GM19240 (cell line): ENCODE results near the gene PTMA.
A peak's percentile ranks its signal among the peaks of the same experiment; 100 is the strongest.
"Not testable (repeated sequence)": the region's sequence is repeated elsewhere in the genome, so short reads cannot be mapped to it uniquely, and the experiment has no call there.

Experiments
- DNase-seq: peaks from one replicate; pipeline ENCODE4 v3.0.0; 2011; ENCODE audit warnings: low spot score; ENCODE audit not compliant: insufficient read length

PTMA gene

DNA sequence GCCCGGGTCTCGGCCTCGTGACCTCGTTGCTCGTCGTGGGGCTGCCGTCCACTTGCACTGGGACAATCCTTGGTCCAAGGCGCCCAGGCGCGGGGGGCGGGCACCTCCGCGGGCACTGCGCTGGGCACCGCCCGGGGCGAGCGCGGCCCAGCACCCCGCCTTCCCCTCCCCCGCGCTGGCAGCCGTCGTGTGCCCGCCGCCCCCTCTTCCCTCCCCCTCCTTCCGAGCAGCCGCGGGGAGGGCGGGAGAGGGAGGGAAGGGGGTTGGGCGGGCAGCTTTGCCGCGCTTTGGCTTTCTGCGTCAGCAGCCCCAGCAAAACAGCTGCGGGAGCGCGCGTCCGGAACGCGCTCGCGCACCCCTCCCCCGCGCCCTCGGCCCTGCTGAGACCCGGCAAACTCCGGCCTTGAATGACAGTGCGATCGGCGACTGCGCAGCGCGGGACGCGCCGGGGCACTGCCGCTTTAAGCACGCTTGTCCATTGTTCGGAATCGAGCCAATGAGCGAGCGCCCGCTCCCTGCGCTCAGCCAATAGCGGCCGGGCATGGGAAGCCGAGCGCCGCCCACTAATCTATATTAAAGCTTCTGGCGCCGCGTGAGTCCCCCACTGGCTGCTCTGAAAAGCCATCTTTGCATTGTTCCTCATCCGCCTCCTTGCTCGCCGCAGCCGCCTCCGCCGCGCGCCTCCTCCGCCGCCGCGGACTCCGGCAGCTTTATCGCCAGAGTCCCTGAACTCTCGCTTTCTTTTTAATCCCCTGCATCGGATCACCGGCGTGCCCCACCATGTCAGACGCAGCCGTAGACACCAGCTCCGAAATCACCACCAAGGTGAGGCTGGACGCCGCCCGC, at the start of gene PTMA:
Gene PTMA (plus strand): TSS at position 599 of the 846 bp plus-strand sequence. CDS start 182 bp downstream, at position 781.
- peak; percentile 69 for DNase-seq

DNA sequence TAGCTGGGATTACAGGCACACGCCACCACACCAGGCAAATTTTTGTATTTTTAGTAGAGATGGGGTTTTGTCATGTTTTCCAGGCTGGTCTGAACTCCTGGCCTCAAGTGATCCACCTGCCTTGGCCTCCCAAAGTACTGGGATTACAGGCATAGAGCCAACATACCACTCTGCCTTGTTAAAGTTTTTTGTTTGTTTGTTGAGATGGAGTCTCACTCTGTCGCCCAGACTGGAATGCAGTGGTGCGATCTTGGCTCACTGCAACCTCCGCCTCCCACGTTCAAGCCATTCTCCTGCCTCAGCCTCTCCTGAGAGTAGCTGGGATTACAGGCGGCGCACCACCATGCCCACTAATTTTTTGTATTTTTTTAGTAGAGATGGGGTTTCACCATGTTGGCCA, 48.3 kb upstream of the PTMA start:
- not testable (repeated sequence) for DNase-seq

DNA sequence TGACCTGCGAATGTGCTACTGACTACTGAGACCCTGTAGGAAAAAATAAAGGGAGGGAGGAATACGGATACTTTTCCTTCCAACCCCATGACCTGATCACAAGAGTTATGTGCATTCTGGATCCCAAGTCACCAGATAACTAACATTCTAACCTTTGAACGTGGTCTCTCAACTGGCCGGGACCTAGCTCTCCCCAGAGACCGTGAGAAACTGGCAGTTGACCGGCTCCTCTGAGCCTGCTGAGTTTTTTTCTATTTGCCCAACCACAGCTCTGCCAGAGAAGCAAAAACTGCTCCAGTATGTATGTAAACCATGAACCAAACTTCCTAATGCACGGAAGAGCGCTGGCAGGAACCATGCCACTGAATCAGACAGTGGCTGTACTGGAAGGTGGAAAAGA, 47.5 kb upstream of the PTMA start:
- no peak for DNase-seq

DNA sequence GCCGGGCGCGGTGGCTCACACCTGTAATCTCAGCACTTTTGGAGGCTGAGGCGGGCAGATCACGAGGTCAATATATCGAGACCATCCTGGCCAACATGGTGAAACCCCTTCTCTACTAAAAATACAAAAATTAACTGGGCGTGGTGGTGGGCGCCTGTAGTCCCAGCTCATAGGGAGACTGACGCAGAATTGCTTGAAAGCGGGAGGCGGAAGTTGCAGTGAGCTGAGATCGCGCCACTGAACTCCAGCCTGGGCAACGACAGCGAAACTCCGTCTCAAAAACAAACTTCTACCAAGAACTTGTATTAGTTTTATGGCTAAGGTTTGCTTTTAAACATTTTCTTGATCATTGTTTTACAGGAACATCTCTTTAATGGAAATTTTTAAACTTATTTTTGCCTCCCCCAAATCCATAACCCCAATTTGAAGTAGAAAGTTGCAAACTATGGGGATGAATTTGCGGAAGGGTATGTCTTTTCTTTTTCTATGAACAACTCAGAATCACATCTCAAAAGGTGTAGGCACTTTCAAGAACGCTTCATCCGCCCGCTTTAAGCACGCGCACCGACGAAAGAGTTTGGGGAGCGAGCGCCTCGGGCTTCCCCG, 46.8 kb upstream of the PTMA start:
- DNase-seq: no peak

GRCh38 chr2:231662028-231662810, 46.1 kb upstream of the PTMA start:
- peak; percentile 75 for DNase-seq

DNA sequence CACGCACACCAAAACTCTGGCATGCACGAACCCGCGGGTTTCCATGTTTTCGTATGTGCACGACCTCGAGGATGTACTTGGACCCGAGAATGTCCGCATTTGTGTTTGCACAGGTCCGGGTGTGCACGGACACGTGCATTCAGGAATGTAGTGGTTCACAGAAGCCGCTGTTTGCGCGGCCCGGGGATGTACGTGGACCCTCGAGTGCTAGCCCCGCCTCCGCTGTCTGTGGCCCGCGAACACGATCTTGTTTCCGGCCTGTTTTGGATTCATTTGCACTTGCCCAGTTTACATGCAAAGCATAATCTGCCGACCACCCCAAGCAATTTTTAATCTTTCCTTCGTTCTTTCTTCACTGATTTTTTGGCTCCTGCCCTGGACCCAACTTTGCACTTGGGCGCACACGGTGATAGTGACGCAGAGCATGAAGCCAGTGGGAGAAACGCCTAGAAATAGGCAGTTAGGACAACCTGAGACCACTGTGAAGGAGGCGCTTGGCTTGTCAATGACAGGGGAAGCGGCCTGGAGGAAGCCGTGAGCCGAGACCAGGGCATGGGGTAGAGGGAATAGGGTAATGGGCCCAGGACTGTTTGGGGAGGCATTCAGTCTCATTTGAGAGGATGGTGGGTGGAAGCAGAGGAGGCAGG, 45.4 kb upstream of the PTMA start:
- no peak for DNase-seq

GRCh38 chr2:231663458-231664212, 44.7 kb upstream of the PTMA start:
- DNase-seq: no peak

DNA sequence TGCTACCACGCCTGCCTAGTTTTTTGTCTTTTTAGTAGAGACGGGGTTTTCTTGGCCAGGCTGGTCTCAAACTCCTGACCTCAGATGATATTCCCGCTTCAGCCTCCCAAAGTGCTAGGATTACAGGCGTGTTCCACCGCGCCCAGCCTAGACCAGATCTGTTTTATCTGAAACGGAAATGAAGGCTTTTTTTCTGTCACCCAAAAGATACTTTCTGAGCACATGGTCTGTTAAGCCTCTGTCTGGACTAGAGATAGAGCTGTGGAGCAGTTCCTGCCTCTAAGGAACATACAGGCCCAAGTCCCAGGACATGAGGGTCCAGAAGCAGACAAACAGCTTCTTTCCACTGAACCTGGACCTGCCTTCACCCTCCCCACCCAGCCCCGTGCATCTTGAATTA, 43.6 kb upstream of the PTMA start:
- no peak for DNase-seq

DNA sequence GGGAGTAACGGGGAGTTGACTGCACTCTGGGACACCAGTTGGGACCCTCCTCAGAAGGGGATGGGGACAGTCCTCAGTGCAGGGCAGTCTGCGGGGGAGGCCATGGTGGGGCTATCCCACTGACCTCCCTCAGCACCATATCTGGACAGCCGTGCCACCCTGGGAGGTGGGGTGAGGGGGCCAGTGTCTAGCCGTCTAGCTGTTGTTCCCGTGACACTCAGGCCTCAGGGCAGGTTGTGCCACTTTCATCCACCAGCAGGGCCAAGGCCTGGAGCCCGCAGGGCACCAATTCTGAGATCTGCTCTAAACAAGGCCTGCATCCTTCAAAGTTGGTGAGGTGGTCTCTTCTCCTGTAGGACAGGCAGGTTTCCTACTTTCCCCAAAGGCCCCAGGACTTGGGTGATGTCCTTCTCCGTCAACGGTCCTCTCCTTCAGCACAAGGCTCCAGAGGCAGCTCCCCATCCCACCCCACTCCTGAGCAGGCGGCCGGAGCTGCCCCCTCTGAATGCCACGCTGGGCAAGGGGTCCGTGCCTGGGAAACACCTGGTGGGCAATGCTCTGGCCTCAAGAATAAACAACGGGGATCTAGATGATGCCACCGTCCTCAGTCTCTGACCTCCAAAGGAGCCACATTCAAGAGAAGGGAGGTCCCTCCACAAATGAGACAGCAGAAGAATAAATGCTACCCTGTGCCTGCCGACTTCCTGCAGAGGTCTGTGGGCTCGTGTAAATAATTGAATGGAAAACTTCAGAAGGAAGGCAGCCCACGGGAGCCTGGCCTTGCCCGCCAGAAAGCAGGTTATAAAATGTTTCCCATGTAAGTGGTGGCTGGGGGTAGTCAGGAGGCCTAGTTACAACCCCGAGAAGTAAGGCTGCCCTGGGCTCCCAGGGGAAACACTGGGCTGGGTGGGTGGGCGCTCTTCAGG, 42.8 kb upstream of the PTMA start:
- DNase-seq: no peak

DNA sequence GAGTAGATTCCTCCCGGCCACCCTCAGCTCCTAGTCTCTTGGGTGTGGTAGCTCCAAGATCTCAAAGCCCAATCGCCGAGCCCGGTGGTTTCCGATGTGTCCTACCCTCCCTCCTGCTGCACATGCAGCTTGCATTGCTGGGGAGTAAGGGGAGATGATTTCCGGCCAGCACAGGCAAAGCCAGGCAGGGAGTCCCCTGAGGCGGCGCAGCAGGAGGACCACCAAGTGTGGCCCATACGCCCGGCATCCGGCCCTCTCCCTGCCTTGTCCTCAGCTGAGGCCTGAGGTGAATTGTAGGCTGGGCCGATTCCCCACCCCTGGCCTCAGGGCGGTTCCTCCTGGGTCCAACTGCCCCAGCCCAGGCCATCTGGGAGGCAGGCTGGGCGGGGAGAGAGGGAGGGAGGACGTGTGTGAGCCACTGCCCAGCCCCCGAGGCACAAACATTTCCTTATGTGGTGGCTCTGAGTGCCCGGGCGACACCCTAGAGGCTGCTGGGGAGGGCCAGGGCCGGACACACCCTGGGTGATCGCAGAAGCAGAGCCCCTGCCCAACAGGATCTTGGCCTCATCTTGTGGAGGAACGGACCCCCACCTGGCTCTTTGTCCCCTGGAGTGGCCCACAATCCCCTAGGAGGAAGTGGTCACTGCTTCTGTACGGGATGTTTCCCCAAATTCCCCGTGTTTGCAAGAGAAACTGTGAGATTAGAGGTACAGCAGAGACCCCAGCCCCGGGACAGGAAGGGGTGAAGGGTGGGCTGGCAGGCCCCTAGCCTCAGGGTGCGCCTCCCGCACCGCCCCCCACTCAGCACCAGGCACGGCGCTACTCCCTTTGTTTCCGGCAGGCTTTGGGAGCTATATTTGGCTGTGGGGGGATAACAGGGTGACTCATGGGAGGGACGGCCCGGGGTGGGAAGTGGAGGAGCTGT, 41.9 kb upstream of the PTMA start:
- DNase-seq: no peak

GRCh38 chr2:231667096-231667427, 41.3 kb upstream of the PTMA start:
- no peak for DNase-seq

DNA sequence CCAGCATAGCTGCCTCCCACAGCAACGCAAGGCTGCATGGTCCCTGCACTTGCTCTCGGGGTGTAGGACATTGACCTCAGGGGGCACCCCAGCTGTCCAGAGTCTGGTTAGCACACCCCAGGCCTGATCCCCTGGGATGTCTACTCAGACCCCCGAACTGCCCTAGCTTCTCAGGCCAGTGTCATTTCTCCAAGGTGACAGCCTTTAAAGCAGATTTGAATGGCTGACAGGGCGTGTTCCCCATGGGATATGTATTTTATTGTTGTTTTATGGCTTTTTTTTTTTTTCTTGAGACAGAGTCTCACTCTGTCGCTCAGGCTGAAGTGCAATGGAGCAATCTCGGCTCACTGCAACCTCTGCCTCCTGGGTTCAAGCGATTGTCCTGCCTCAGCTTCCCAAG, 40.8 kb upstream of the PTMA start:
- DNase-seq: no peak

- DNase-seq: no peak
Observed at GRCh38 chr2:231668981-231669380, 39.3 kb upstream of the PTMA start.

DNA sequence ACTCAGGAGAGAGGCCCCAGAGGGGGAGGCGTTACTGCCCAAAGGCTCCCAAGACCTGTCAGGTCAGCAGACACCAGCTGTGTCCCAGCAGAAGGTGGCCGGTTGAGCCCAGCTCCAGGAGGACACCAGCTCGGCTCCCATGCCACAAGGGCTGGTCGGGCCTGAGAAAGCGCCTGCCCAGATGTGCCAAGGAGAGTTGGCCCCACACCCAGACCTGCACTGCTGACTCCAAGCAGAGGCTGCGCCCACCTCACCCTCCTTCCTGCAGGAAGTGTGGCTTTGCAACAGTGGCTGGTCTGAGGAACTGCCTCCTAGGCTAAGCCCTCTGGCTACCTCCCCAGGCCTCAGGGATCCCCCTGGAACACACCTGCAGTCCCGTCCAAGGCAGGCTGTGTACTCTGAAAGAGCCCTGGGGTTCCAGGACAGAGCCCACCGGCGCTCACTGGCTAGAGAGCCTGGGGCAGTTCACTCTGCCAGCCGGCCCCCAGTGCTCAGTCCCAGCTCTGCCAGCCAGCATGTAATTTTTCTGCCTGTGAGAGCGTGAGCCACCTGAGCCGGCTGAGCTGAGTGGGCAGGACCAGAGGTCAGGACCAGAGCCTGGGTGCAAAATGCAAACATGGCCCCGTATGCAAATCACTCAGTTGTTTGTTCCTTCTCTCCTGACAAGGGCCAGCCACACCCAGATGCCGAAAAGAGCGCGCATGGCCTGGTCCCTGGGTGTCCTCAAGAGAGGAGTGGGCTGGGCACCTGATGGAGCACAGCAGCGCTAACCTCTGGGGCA, 36.9 kb upstream of the PTMA start:
- no peak for DNase-seq

GRCh38 chr2:231672617-231673347, 35.5 kb upstream of the PTMA start:
- DNase-seq: peak; percentile 54

DNA sequence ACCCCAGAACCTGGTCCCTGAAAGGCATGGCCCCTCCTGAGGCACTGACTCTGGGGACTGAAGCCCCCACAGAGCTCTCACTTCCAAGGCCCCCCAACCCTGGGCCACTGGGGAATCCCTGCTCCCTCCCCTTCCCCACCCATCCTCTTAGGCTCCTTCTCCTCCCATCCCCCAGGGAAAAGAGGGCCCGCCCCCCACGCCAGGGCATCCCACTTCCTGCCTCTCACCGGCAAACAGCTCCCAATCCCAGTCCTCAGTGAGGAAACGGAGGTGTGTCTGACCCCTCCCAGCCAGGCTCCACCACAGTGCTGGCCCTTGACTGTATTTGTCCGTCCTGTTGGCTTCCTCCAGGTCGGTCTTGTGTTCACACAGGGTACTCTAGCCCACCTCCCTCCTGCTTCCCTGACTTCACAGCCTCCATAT, 35.0 kb upstream of the PTMA start:
- no peak for DNase-seq

GRCh38 chr2:231674587-231675338, 33.6 kb upstream of the PTMA start:
- DNase-seq: no peak
